ENCODE data around the gene CHRM5.
A peak's percentile ranks its signal among the peaks of the same experiment; 100 is the strongest.

- TF ChIP-seq SMARCC2 (IDR thresholded peaks at IDR 0.05; ENCODE audit: low read depth) (peak; percentile 59; the same call in 1 of the 2 replicates), ZNF395 (CRISPR knock-in tag; IDR thresholded peaks at IDR 0.05) (no peak), THRB (CRISPR knock-in tag; conservative IDR thresholded peaks at IDR 0.05) (no peak), CTCF (IDR thresholded peaks at IDR 0.05 in 2 of 3, conservative IDR thresholded peaks at IDR 0.05 in 1 of 3; ENCODE audit: insufficient read depth in 2 of 3, low read depth in 1 of 3, low read length in 3 of 3) (no peak), NR2C2 (CRISPR knock-in tag; IDR thresholded peaks at IDR 0.05) (no peak), NR2C2 (tag; IDR thresholded peaks at IDR 0.05) (no peak), DPF2 (IDR thresholded peaks at IDR 0.05) (peak; percentile 76; the same call in 1 of the 2 replicates), CREB1 (IDR thresholded peaks at IDR 0.05) (no peak), CREB1 (CRISPR knock-in tag; IDR thresholded peaks at IDR 0.05) (no peak), KAT7 (CRISPR knock-in tag; IDR thresholded peaks at IDR 0.05; ENCODE audit: borderline replicate concordance) (no peak), SRF (CRISPR knock-in tag; IDR thresholded peaks at IDR 0.05) (no peak), TAF1 (IDR thresholded peaks at IDR 0.05; ENCODE audit: control insufficient read depth, extremely low read depth, insufficient read depth, low read length, severe bottlenecking) (no peak), PHB2 (IDR thresholded peaks at IDR 0.05; ENCODE audit: low read depth) (no peak), ZBTB11 (CRISPR knock-in tag; IDR thresholded peaks at IDR 0.05) (no peak)
These were observed 111.6 kb downstream of the CHRM5 start for GRCh38 chr15:34079904-34080303.

All from K562 (cell line).